GM19468 (cell line): ENCODE measurements around the gene MSLN.
"Not testable (repeated sequence)": the region's sequence is repeated elsewhere in the genome, so short reads cannot be mapped to it uniquely, and the experiment has no call there.

Experiments
- ATAC-seq: cut with Tn5 transposase; IDR thresholded peaks from one replicate; pipeline ENCODE4 v1.9.1; 2021; ENCODE audit warnings: mild to moderate bottlenecking, moderate library complexity, moderate number of reproducible peaks; ENCODE audit not compliant: unreplicated experiment; ENCODE audit errors: extremely low read depth

Gene MSLN

DNA sequence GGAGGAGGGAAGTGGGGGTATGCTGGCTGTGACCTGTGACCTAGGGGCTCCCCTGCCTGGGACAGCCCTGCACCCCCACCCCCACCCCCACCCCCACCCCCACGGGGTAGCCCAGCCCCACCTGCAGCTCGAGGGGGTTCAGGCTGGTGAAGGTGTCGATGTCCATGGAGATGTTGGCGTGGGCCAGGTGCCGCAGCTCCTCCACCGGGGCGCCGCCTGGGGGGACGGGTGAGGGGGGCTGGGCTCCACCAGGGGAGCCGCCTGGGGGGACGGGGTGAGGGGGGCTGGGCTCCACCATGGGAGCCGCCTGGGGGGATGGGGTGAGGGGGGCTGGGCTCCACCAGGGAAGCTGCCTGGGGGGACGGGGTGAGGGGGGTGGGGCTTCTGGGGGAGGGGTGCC lies 9.9 kb downstream of the MSLN start:
- no peak for ATAC-seq

DNA sequence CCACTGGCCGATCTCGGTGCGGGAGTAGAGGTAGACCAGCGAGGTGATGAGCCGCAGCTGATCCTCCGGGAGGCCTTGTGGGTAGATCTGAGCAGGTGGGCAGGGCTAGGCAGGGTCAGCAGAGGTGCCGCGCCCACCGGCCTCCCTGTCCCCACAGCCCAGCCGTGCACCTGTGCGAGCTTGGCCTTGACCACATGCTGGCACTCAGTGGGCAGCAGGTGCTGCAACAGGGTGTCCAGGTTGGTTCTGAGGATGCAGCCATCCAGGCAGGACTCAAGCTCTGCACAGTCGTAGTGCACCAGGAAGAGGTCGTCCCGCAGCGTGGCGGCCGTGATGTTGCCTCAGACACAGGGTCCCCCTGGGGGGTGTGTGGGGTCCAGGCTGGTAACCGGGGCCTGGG lies 12.4 kb downstream of the MSLN start:
- ATAC-seq: no peak

DNA sequence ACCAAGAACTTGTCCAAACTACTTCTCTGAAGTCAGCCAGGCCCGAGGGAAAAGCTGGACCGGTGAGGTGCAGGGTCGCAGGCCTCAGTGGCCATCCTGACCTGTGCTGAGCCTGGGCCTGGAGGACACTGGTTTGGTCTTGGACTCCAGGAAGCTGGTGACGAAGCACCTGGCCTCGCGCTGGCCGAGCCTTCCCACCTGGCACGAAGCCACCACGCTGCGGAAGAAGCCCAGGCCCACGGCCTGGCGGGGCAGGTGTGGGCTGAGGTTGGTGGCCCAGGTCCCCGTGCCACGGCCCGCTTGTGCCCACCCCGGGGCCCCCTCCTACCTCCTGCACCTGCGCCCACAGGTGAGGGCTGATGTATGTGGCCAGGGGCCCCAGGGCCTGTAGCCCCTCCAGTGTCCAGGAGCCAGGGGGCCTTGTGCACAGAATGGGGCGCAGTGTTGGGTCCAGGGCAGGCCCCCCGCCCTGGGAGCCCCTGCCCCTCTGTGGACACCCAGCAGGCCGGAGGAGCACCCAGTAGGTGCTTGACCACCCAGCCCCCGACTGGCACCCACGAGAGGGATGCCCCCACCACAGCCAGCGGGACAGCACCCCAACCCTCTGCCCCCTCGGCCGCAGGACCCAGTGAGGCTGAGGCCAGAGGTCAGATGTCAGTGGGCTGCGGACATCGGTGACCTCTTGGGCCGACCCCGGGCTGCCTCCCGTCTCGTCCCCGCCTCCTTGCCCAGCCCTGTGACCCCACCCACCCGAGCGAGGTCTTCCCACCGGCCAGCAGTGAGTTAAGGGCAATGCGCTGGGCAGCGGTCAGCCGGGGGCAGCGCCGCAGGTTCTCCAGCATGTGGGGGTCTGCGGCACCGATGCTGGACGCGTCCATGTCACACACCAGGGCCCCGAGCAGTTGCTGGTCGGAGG lies 13.8 kb downstream of the MSLN start:
- no peak for ATAC-seq

DNA sequence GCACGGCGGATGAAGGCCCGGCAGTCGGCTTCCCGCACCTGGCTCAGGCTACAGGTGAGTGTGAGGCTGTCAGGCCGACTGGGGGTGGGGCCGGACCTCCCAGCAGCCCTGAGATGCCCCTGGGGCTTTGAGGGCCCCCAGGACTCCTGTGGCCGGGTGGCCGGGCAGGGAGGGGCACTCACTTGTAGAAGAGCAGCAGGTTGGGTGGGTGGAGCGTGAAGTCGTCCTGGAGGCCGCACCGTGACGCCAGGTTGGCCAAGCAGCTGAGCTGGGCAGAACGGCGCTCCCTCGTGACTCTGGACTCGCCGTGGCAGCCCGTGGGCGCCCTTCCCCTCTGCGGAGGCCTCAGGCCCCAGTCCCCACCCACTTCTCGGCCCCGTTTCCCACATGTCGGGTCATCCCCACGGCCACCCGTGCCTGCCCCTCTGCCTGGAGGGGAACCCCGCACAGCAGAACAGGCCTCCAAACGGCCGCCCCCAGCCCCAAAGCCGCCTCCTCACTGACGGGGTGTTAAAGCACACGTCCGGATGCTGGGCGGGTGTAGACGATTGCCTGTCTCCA lies 14.8 kb downstream of the MSLN start:
- ATAC-seq: no peak

DNA sequence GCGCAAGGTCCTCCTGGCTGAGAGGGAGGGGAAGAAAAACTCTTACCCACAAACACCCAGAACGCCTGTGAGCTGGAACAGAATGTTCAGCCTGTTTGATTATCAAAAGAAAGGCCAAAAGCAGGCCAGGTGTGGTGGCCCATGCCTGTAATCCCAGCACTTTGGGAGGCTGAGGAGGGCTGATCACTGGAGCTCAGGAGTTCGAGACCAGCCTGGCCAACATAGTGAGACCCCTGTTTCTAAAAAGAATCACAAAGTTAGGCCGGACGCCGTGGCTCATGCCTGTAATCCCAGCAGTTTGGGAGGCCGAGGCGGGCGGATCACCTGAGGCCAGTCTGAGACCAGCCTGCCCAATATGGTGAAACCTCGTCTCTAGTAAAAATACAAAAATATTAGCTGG lies 15.8 kb downstream of the MSLN start:
- not testable (repeated sequence) for ATAC-seq

DNA sequence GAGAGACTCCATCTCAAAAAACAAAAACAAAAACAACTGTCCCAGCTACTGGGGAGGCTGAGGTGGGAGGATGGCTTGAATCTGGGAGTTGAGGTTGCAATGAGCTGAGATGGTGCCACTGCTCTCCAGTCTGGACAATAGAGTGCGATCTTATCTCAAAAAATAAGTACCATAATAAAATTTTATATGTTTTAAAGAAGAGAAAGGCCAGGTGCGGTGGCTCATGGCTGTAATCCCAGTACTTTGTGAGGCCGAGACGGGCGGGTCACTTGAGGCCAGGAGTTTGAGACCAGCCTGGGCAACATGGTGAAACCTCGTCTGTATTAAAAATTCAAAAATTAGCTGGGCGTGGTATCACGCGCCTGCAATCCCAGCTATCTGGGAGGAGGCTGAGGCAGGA lies 16.3 kb downstream of the MSLN start:
- no peak for ATAC-seq

DNA sequence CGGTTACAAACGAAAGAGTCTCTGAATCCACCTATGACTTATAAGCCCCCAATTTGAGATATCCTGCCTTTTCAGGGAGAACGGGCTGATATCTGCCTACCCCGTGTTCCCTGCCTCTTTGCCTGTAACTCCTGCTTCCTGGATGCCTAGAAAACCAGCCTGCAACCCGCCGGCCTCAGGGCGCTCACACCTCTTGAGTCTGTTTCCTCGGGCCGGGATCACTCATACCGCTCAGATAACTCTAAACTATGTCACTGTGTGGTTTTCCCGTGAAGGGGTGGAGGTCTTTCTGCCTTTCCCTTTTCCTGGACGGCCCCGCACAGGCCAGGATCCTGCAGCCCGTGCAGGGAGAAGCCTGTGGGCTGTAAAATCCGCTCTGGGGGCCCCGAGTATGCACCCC lies 17.3 kb downstream of the MSLN start:
- no peak for ATAC-seq

DNA sequence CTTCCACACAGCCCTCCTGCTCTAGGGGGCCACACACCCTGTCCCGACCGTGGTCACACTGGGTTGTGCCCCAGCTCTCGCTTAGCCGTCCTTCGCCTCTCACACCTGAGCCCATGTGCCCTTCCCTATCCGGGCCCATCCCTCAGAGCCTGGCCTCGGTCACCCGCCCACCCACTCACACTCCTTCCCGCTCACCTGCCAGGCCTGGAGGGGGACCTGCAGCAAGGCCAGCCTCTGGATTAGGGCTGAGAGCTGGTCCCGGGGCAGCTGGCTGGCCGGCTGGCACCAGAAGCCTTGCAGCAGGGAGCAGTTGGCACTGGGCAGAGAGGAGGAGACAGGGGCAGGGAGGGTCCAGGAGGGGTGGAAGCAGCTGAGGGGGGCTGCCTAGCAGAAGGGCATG lies 17.9 kb downstream of the MSLN start:
- no peak for ATAC-seq

DNA sequence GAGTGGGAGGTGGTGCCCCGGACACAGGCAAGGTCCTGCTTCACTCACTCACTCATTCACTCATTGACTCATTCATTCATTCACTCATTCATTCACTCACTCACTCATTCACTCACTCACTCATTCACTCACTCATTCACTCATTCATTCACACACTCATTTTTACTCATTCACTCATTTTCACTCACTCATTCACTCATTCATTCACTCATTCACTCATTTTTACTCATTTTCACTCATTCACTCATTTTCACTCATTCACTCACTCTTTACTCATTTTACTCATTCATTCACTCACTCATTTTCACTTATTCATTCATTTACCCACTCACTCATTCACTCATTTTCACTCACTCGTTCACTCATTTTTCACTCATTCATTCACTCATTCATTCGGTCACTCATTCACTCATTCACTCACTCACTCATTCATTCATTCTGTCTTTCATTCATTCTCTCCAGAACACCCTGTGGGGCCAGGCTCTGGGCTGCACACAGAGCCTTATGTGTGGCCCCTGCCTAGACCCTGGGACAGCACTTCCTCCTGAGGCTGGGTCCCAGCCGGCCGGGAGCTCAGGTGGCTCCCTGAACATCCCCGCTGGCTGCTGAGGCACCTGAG lies 18.5 kb downstream of the MSLN start:
- no peak for ATAC-seq

DNA sequence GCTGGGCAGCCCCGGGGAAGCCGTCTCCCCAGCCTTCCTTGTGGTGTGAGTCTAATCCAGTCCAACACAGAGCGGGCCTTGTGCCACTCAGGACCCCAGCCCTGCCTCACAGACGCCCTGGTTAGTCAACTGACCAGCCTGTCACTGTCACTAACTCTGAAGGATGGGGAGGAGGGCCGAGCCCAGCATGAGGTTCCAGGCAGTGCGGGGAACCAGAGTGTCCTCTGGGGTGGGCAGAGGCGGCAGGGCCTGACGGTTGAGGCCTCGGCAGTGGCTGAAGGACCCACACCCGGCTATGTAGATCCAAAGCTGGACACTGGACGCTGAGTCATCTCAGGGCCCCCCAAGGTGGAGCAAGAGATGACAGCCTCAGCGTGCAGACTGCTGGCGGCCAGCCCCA lies 19.0 kb downstream of the MSLN start:
- ATAC-seq: no peak

DNA sequence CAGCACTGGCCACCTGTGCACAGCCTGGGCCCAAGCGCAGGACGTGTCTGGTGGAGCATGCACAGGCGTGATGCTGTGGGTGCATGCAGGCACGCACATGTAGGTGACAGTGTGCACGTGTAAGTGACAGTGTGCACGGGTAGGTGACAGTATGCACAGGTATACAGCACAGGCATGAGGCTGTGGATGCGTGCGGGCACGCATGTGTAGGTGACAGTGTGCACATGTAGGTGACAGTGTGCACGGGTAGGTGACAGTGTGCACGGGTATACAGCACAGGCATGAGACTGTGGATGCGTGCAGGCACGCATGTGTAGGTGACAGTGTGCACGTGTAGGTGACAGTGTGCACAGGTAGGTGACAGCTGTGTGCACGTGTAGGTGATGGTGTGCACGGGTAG lies 19.8 kb downstream of the MSLN start:
- ATAC-seq: no peak

DNA sequence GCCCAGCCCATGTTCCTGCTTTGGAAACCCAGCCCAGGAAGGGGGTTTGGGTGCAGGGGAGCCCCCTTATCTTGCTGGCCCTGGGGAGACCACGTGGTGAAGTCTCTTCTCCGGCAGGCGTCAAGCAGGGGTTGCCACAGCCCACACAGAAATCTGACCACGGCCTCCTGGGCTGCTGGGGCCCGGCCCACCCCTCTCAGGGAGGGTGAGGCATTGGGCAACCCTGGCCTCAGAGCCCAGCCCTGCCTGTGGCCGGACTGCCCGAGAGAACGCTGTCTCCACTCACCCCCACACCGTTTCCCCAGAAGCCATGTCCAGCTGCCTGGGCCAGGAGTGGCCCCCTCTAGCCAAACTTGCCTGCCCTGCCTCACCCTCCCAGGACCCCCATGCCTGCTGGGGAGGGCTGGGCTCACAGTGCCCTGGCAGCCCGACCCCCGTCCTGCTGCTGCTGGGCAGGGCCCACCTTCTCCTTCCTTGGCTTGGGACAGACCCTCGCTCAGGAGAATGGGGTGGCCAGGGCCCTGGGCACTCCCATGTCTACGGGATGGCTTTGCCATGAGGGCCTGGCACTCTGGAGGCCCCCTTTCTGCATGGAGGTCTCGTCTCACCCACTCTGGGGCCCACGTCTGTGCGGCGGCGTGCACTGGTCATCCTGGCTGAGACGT lies 20.9 kb downstream of the MSLN start:
- no peak for ATAC-seq

DNA sequence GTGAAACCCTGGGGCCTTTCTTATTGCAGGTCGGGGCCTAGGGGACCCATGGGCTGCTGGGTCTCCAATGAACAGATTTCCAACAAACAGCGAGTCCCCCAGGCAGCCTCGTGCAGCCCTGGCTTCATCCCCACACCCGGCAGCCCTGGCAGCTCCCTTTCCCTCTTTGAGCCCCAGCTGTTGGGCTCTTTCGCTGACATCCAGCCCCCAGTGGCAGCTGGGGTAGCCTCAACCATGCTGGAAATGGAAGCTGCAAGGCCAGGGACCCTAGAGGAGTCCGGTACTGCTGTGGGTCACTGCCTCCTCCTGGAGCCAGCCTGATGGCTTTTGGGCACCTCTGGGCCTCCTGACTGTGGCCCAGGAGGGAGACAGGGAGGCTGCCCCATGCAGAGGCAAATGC lies 21.7 kb downstream of the MSLN start:
- ATAC-seq: no peak

DNA sequence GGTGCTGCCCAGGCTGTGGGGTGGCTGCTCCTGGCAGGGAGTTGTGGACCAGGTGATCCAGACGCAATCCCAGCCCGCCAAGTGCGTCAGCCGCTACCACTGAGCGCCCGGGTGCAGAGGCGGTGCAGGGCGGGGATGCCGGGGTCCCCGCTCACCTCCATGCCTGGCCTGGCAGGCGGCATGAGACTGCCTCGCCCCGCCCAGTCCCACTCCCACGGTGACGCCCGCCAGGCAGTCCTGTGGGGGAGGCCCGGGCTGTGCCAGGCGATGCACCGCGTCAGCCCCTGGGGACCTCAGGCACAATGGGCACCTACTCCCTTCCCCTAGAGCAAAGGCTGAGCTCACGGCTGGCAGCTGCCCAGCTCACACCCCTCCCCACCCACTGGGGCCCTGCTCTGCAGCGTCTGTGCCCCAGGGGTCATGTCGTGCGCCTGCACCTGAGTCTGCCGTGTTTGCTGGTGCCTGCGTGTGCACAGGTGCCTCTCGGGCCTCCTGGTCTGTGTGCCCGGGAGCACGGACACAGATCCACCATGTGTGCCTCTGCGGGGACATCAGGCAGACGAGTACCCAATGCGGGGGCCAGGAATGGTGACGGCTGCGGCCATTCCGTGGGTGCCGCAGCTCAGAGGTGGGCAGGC lies 22.4 kb downstream of the MSLN start:
- no peak for ATAC-seq

DNA sequence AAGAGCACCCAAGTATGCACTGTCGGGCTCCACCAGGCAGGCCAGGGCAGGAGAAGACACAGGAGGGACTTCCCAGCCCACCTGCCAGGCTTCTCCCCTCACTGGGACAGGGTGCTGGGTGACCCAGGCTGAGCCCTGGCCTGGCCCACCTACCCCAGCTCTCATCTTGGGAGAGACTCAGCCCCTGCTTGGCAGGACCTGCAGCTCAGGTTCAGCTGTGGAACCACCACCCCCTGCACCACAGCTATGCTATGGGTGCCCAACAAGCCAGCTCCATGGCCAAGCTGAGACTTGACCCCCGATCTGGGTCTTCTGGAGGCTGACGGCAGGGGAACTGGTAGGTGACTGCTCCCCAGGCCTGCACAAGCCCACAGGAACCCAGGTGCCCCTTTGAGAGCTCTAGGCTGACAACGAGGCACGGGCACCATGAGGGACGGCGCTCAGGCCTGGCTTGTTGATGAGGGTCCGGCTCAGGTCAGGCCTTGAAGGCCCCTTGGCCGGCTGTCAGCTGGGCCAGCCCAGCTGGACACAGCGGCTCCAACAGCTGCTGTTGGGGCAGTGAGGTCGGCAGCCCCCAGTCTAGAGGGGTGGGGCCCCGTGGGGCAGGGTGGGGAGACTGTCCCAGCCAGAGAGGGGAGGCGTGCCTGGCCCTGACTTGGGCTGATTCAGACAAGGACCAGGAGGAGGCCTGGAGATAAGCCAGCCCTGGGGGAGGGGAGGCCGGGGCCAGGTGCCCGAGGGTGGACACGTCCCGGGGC lies 23.0 kb downstream of the MSLN start:
- no peak for ATAC-seq

DNA sequence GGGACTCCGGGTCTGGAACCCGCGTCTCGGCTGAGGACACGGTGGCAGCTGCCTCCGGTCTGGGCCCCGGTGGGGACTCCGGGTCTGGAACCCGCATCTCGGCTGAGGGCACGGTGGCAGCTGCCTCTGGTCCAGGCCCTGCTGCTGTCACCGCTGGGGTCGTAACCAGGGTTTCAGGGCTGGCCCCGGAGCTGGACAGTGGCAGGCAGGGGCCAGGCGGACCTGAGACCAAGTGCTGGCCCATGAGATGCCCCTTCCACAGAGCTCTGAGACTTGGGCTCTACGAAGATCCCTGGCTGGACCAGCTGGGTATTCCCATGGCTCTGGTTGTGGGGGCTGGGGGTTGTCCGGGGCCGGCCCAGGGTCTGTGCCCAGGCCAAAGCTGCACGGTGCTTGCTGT lies 23.9 kb downstream of the MSLN start:
- no peak for ATAC-seq

DNA sequence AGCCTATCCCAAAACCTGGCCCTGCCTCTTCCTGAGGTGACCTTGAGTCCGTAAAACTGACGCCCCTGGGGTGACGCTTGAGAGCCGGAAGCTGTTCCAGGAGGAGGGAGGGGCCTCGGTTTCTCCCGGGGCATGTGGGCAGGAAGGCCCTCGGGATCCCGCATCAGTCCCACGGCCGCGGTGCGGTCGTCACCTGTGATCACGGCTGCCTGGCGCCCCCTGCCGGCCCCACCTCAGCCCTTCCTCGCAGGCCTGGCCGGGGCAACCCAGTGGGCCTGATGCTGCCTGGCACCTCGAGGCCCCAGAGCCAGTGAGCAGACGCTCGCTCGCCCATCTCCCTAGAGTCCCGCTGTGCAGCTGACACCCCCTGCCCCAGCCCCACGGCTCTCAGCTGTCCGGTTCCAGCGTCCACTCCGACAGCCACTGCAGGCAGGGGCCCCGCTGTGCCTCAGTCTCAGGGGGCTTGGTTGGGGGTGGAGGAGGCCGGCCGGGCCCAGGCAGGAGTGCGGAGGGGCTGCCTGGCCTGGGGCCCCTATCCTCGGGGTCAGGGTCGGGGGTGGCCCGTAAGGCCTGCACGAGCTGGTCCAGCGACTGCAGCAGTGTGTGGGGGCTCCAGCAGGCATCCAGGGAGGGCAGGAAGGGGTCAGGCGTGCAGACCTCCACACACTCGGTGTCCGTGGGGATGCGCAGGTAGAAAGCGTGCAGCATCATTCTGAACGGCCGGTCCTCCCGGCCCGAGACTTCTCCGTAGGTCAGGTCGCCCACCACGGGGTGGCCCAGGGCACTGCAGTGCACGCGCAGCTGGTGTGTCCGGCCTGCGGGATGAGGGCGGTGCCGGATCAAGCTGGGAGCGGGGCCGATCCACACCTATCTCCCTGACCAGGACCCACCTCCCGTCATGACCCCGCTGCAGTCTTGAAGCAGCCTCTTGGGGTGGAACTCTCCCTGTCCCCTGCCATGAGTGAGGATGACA lies 25.3 kb downstream of the MSLN start:
- no peak for ATAC-seq

DNA sequence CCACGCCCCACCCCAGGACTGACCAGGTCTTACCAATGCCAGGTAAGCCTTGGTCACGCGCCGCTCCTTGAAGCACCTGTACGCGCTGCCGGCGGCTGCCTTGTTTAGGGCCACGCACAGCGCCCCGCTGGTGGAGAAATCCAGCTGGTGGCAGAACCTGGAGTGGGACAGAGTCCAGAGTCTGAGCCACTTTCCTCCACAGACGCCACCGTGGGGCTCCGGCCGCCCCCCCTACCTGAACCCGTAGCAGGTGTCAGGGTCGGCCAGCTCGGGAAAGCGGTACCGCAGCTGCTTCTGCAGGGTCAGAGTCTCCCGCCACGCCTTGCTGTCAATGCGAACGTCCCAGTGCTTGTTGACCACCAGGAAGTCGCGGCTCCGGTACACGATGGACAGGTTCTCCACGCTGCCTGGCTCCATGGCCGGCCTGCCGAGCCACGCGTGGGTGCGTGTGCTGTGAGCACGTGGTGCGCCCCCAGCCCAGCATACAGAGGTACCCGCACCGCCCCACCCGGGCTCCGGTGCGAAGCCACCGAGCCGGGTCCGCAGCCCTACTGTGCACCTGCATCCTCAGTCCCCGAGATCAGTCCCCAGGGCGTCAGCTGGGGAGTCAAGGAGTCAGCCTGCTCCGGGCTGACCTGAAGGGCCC lies 26.9 kb downstream of the MSLN start:
- no peak for ATAC-seq
